Dendritic cell treated with granulocyte-macrophage colony-stimulating factor and Interleukin-4, amounts not matched to agents 40 ng/mL and 50 ng/mL, for 4 days (primary cell): ENCODE measurements around the gene USP36.
A peak's percentile ranks its signal among the peaks of the same experiment; 100 is the strongest.

Experiments used
- H3K27ac Mint-ChIP-seq: one replicate; pipeline ENCODE4 v1.8.0; 2022; ENCODE audit warnings: mild to moderate bottlenecking, mixed read lengths
- H3K27me3 Mint-ChIP-seq: one replicate; pipeline ENCODE4 v1.8.0; 2022; ENCODE audit warnings: mild to moderate bottlenecking, mixed read lengths
- H3K36me3 Mint-ChIP-seq: one replicate; pipeline ENCODE4 v1.8.0; 2022; ENCODE audit warnings: low read depth, mixed read lengths
- H3K4me1 Mint-ChIP-seq: one replicate; pipeline ENCODE4 v1.8.0; 2022; ENCODE audit warnings: low read depth, mixed read lengths
- H3K4me3 Mint-ChIP-seq: one replicate; pipeline ENCODE4 v1.8.0; 2022; ENCODE audit warnings: mild to moderate bottlenecking, moderate library complexity, mixed read lengths
- H3K9me3 Mint-ChIP-seq: one replicate; pipeline ENCODE4 v1.8.0; 2022; ENCODE audit warnings: mixed read lengths
- intact Hi-C: fragments of 100-400 bp; cut with micrococcal nuclease; formaldehyde crosslinking; loops from one replicate; pipeline ENCODE4 v1.15.0; 2022

The USP36 gene

GRCh38 chr17:78793968-78794367, 46.6 kb downstream of the USP36 start:
- Mint-ChIP-seq H3K27me3 (no peaks in the 10 kb centered on the region), H3K4me1 (peaks cover 33% of the 10 kb centered on the region), H3K36me3 (peaks cover 75% of the 10 kb centered on the region), H3K4me3 (no peak overlapping the region), H3K9me3 (no peaks in the 10 kb centered on the region), H3K27ac (no peak overlapping the region)
- intact Hi-C loops, result no loop called here

GRCh38 chr17:78793415-78793814, 47.2 kb downstream of the USP36 start:
- no peaks in the 10 kb centered on the region for H3K9me3 Mint-ChIP-seq
- peaks cover 73% of the 10 kb centered on the region for H3K36me3 Mint-ChIP-seq
- no peak overlapping the region for H3K27ac Mint-ChIP-seq
- H3K27me3 Mint-ChIP-seq, result no peaks in the 10 kb centered on the region
- H3K4me1 Mint-ChIP-seq, result peaks cover 31% of the 10 kb centered on the region
- H3K4me3 Mint-ChIP-seq, result no peak overlapping the region
- intact Hi-C loops, result no loop called here

GRCh38 chr17:78791840-78792709, 48.5 kb downstream of the USP36 start:
- H3K36me3 Mint-ChIP-seq, result peaks cover 69% of the 10 kb centered on the region
- H3K4me3 Mint-ChIP-seq, result no peak overlapping the region

GRCh38 chr17:78790552-78790951, 50.1 kb downstream of the USP36 start:
- intact Hi-C loops, result no loop called here
- H3K27me3 Mint-ChIP-seq, result no peaks in the 10 kb centered on the region
- H3K9me3 Mint-ChIP-seq, result no peaks in the 10 kb centered on the region
- H3K27ac Mint-ChIP-seq, result peak overlapping the region; percentile 77
- H3K4me1 Mint-ChIP-seq, result peaks cover 34% of the 10 kb centered on the region
- H3K4me3 Mint-ChIP-seq, result no peak overlapping the region
- H3K36me3 Mint-ChIP-seq, result peaks cover 53% of the 10 kb centered on the region

More at GRCh38 chr17:78791840-78792709, 48.5 kb downstream of the USP36 start:
- intact Hi-C loops, result no loop called here
- no peaks in the 10 kb centered on the region for H3K9me3 Mint-ChIP-seq
- peaks cover 34% of the 10 kb centered on the region for H3K4me1 Mint-ChIP-seq
- peak overlapping the region; percentile 25 for H3K27ac Mint-ChIP-seq
- H3K27me3 Mint-ChIP-seq, result no peaks in the 10 kb centered on the region

GRCh38 chr17:78789663-78790181, 50.9 kb downstream of the USP36 start:
- H3K4me1 Mint-ChIP-seq, result peaks cover 39% of the 10 kb centered on the region

GRCh38 chr17:78789149-78789662, 51.4 kb downstream of the USP36 start:
- H3K27me3 Mint-ChIP-seq, result no peaks in the 10 kb centered on the region
- intact Hi-C loops, result no loop called here
- peaks cover 37% of the 10 kb centered on the region for H3K4me1 Mint-ChIP-seq
- peak overlapping the region; percentile 77 for H3K27ac Mint-ChIP-seq
- peaks cover 40% of the 10 kb centered on the region for H3K36me3 Mint-ChIP-seq
- no peak overlapping the region for H3K4me3 Mint-ChIP-seq
- no peaks in the 10 kb centered on the region for H3K9me3 Mint-ChIP-seq

More at GRCh38 chr17:78789663-78790181, 50.9 kb downstream of the USP36 start:
- intact Hi-C loops, result no loop called here
- Mint-ChIP-seq H3K4me3 (no peak overlapping the region), H3K36me3 (peaks cover 45% of the 10 kb centered on the region), H3K9me3 (no peaks in the 10 kb centered on the region), H3K27ac (peak overlapping the region; percentile 77), H3K27me3 (no peaks in the 10 kb centered on the region)

GRCh38 chr17:78788451-78788850, 52.2 kb downstream of the USP36 start:
- Mint-ChIP-seq H3K4me3 (no peak overlapping the region), H3K4me1 (peaks cover 39% of the 10 kb centered on the region), H3K36me3 (peaks cover 32% of the 10 kb centered on the region), H3K27me3 (no peaks in the 10 kb centered on the region), H3K27ac (peak overlapping the region; percentile 77), H3K9me3 (no peaks in the 10 kb centered on the region)
- intact Hi-C loops, result no loop called here

- intact Hi-C loops, result no loop called here
- H3K9me3 Mint-ChIP-seq, result no peaks in the 10 kb centered on the region
- H3K4me1 Mint-ChIP-seq, result peaks cover 45% of the 10 kb centered on the region
- H3K27me3 Mint-ChIP-seq, result no peaks in the 10 kb centered on the region
- peaks cover 24% of the 10 kb centered on the region for H3K36me3 Mint-ChIP-seq
- no peak overlapping the region for H3K4me3 Mint-ChIP-seq
- H3K27ac Mint-ChIP-seq, result no peak overlapping the region
Measured at GRCh38 chr17:78787444-78787843, 53.2 kb downstream of the USP36 start.

GRCh38 chr17:78785663-78786057, 55.0 kb downstream of the USP36 start:
- H3K27me3 Mint-ChIP-seq, result no peaks in the 10 kb centered on the region
- H3K4me1 Mint-ChIP-seq, result peaks cover 35% of the 10 kb centered on the region
- H3K27ac Mint-ChIP-seq, result no peak overlapping the region
- H3K4me3 Mint-ChIP-seq, result no peak overlapping the region
- intact Hi-C loops, result no loop called here
- H3K9me3 Mint-ChIP-seq, result no peaks in the 10 kb centered on the region
- peaks cover 17% of the 10 kb centered on the region for H3K36me3 Mint-ChIP-seq

- Mint-ChIP-seq H3K4me3 (no peak overlapping the region), H3K9me3 (no peaks in the 10 kb centered on the region), H3K36me3 (peaks cover 20% of the 10 kb centered on the region), H3K4me1 (peaks cover 38% of the 10 kb centered on the region), H3K27me3 (no peaks in the 10 kb centered on the region), H3K27ac (no peak overlapping the region)
- intact Hi-C loops, result no loop called here
Measured at GRCh38 chr17:78785011-78785662, 55.5 kb downstream of the USP36 start.

- no peaks in the 10 kb centered on the region for H3K27me3 Mint-ChIP-seq
- peaks cover 38% of the 10 kb centered on the region for H3K4me1 Mint-ChIP-seq
- peak overlapping the region; percentile 89 for H3K27ac Mint-ChIP-seq
- peaks cover 28% of the 10 kb centered on the region for H3K36me3 Mint-ChIP-seq
- H3K9me3 Mint-ChIP-seq, result no peaks in the 10 kb centered on the region
- intact Hi-C loops, result loop anchor here (5.0 kb wide), 1 partner anchor 37 kb away; no protein-coding TSS in a partner anchor
- no peak overlapping the region for H3K4me3 Mint-ChIP-seq
Measured at GRCh38 chr17:78784352-78784751, 56.3 kb downstream of the USP36 start.

- intact Hi-C loops, result loop anchor here (5.0 kb wide), 1 partner anchor 37 kb away; no protein-coding TSS in a partner anchor
- H3K4me3 Mint-ChIP-seq, result peak overlapping the region; percentile 20
- H3K9me3 Mint-ChIP-seq, result no peaks in the 10 kb centered on the region
- H3K36me3 Mint-ChIP-seq, result peaks cover 33% of the 10 kb centered on the region
- H3K27me3 Mint-ChIP-seq, result no peaks in the 10 kb centered on the region
- peak overlapping the region; percentile 89 for H3K27ac Mint-ChIP-seq
- H3K4me1 Mint-ChIP-seq, result peaks cover 42% of the 10 kb centered on the region
Measured at GRCh38 chr17:78783711-78784324, 56.8 kb downstream of the USP36 start.

GRCh38 chr17:78781893-78782304, 58.7 kb downstream of the USP36 start, which contains the start of gene CYTH1:
CYTH1 (minus strand) TSS chr17:78782273; CDS start chr17:78782223, 50 bp downstream.
- peak within 1 kb of the TSS; percentile 89 for H3K27ac Mint-ChIP-seq
- no peaks in the 10 kb centered on the region for H3K27me3 Mint-ChIP-seq
- intact Hi-C loops, result loop anchor here (5.0 kb wide), 1 partner anchor 35 kb away; no protein-coding TSS in a partner anchor
- H3K9me3 Mint-ChIP-seq, result no peaks in the 10 kb centered on the region
- H3K4me3 Mint-ChIP-seq, result peak within 1 kb of the TSS; percentile 79
- peaks cover 41% of the 10 kb centered on the region for H3K4me1 Mint-ChIP-seq
- H3K36me3 Mint-ChIP-seq, result peaks cover 22% of the 10 kb centered on the region
